NCI-H2196 treated with DMSO at 0.1 percent for 48 hours (cell line): ENCODE data around the gene ESR2.
"Not testable (repeated sequence)": the region's sequence is repeated elsewhere in the genome, so short reads cannot be mapped to it uniquely, and the experiment has no call there.

Experiments
- DNase-seq: peaks from one replicate; lab custom pipeline; 2025; ENCODE audit not compliant: unreplicated experiment; lab: John Stamatoyannopoulos, UW

Gene ESR2

GRCh38 chr14:64198486-64198885, 95.7 kb downstream of the ESR2 start:
- no peak for DNase-seq

DNA sequence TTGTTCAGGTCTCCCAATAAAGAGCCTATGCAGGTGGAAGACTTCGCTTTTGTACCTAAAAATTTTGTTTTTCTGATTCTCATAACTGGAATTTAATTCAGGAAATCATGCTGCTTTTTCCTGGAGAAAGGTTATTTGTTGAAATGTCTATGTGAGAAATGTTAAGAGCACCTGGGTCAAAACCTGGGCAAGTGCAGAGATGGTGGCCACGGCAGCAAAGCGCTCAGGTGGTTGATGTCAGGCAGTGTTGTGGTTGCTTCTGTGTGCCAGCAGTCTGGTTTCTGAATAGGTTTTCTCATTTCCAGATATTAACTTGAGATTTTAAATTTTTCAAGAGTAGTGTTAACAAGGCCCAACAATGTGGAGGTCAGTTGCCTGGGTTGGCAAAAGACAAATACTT, 96.2 kb downstream of the ESR2 start:
- no peak for DNase-seq

DNA sequence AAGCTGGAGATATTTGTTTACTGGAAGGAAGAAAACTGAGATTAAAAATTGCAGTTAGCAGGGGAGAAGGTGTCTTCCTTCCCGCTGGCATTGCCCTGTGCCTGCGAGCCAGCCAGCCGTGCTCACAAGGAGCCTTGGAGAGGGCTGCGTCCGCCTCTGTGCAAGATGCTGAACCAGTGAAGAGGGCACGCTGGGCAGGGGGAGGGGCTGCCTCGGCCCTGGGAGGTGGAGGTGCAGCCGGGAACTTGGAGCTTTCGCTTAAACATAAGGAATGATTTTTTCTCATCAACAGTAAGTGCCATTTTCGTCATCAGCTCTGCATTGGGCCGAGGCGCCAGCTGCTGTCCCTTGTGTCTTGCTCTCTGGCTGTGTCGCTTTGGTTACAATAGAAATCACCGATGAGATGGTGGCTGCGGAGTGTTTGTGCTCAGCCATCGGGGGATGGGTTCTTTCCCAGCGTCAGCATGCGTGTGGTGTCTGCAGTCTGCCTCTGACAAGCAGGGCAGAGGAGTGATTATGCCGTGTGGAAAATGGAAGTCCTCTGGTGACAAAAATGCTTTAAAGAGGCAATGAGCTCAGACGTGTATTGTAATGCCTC, 97.3 kb downstream of the ESR2 start:
- DNase-seq: no peak

- no peak for DNase-seq
Observed at GRCh38 chr14:64196056-64196455, 98.1 kb downstream of the ESR2 start.

- DNase-seq: no peak
Observed at GRCh38 chr14:64195199-64195598, 99.0 kb downstream of the ESR2 start.

DNA sequence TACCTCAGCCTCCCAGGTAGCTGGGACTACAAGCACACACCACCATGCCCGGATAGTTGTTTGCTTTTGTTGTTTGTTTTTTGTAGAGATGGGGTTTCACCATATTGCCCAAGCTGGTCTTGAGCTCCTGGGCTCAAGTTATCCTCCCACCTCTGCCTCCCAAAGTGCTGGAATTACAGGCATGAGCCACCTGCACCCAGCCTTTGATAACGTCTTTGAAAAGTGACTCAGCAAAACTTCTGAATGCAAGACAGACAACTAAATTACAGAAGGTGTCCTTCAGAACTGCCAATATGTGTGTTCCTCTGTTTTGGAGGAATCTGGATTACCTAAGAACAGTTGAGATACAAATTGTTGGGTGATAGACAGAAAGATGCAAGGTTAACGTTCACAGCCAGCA, 99.8 kb downstream of the ESR2 start:
- DNase-seq: no peak

DNA sequence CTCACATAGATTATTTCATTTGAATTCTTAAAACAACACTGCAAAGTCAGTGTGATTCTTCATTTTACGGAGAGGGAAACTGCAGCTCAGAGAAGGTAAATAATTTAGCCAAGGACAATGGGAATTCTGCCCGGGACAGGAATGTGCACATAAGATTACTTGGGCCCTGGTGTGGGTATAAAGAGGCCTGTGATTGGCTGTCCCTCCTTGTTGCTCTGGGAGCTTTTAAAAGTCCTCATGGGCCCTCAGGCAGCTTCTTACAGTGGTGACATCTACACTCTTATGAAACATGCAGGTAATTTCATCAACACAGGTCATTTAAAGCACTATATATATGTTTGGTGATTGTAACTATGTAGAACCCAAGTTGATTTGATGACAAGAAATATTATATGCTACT, 100.3 kb downstream of the ESR2 start:
- DNase-seq: no peak

GRCh38 chr14:64191756-64192155, 102.4 kb downstream of the ESR2 start:
- DNase-seq: no peak

GRCh38 chr14:64190974-64191502, 103.1 kb downstream of the ESR2 start:
- no peak for DNase-seq

DNA sequence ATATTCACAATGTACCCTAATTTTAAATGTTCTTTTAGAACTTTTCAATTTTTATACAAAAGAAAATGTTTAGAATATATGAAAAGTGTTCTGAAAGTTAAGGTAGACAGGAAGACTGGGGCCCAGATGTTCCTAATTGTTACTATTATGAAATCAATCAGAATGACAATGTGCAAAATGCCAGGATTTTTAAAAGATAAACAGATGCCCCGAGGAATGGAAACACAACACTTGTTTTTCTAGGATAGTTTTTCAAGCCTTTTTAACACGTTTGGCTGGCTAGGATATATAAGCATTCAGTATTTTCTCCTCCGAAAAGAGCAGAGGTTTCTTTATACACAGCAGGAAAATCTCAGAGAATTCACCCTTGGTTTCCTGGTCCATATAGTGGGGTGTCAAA, 106.8 kb downstream of the ESR2 start:
- DNase-seq: no peak

DNA sequence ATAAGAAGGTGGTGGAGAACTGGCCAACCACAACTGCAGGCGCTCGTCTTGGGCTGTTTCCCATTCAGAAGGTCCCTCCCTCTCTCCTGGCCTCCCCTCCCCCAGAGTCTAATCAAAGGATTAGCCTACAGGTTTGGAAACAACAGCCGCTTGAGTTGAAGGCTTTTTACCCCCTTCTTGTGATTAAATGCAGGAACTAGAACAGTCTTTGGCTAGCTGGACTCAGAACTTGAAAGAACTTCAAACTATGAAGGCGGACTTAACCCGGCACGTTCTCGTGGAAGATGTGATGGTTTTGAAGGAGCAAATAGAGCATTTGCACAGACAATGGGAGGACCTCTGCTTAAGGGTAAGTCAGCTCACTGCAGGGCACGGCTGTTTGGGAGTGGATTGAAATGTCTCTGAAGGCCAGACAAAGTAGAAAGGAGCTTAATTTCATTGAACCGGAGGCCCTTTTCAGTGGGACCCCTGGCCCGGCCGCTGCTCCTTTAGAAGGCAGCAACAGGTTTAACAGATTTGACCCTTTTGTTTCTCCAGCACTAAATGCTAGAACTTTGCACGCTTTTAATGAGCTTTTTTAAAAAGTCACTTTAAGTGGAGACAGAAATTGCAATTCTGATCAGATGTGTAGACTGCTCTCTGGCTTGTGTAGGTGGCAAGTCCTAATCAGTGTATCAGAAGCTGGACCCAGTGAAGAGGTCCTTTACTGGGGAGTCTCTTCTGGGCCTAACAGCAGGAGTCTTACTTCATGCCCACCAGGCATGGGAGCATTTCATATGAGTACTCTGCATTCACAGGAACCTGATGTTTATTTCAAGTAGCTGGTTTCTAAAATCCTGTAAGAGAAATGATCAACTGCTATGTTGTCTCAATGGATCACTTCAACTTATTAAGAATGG, 107.7 kb downstream of the ESR2 start:
- DNase-seq: no peak

DNA sequence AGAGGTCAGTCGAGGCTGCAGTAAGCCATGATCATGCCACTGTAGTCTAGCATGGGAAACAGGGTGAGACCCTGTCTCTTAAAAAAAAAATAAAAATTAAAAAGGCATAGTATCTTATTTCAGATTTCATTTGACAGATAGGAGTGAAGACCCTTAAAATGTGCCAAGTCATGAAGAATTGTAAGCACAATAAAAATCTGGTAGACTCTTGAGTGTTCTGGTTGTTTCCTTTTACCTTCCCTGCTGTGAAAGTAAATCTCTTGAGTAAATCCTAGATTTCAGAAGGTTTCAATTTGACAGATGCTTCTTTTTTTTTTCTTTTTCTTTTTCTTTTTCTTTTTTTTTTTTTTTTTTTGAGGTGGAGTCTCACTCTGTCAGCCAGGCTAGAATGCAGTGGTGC, 109.0 kb downstream of the ESR2 start:
- no peak for DNase-seq

DNA sequence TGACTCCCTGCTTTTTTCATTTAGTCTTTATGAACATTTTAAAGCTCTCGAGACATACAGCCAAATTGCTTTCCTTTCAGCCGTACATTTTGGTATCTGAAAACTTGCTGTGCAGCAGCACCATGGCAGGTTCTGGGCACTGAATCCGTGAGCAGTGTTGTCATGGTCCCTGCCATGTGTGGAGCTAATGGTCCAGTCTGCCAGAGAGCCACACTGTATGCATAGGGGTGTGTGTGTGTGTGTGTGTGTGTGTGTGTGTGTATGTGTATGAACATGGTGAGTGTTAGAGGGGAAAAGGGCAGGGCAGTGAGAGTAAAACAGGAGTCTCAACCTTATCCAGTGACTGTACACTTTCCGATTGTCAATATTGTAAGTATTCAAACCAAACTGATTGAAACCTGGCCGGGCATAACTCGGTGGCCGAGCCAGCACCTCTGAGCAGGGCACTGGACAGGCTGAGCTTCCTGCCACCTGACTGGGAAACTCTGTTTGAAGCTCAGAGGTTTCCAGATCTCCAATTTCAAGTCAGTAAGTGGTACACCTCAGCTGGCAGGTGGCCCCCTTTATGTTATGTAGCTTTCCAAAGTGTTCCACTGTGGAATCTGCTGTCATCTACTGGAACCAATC, 110.0 kb downstream of the ESR2 start:
- no peak for DNase-seq

GRCh38 chr14:64182908-64183307, 111.3 kb downstream of the ESR2 start:
- DNase-seq: not testable (repeated sequence)

- no peak for DNase-seq
Observed at GRCh38 chr14:64178814-64179213, 115.4 kb downstream of the ESR2 start.

DNA sequence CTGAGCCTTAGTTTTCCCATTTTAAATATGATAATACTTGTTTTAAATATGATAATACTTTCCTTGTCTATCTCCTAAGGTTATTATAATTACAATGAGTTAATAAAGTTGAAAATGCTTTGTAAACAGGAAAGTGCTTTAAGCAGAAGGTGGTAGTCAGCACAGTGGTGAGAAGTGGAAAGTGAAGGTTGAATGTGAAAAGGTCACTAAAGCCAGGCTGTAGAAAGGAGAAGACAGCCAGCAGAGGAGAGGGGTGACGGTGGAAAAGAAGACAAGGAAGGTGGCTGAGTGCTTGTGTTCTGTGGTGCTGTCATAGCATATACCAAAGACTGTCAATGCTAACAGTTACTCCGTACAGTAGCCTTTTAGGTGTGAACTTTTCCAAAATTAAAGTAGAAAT, 117.8 kb downstream of the ESR2 start:
- no peak for DNase-seq

DNA sequence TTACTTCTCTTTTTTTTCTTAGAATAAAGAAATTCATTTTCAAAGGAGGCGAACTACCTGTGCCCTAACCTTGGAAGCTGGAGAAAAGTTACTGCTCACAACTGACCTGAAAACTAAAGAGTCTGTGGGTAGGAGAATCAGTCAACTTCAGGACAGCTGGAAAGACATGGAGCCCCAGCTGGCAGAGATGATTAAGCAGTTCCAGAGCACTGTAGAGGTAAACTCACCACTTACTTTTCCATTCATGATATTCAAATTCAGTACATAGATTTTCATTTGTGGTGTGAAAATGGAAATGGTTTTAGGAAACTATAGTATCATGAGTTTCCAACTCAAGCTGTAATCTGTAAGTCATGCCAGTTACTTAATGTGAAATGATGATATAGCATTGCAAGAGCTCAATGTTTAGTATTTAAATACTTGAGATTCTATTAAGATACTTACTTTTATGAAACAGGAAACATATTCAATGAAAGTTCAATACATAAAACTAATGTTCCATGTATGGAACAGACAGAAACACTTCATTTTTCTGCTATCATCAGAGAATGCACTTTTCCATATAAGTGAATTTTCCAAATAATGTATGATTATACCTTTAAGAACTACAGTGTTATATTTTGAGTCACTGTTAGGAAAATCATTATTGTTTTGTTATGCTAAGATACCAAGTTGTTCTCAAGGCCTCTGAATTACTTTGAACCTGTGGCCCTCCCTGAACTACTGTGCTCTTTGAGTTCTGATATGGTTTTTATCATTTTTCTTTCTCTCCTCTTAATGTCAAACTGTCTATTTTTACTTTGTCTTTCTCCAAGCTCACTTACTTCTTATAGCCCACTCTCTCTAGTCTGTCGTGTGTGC, 119.0 kb downstream of the ESR2 start:
- no peak for DNase-seq

- no peak for DNase-seq
Observed at GRCh38 chr14:64170181-64170580, 124.0 kb downstream of the ESR2 start.

GRCh38 chr14:64159588-64159987, 134.6 kb downstream of the ESR2 start:
- DNase-seq: no peak

GRCh38 chr14:64158608-64159007, 135.6 kb downstream of the ESR2 start:
- no peak for DNase-seq

- no peak for DNase-seq
Observed at GRCh38 chr14:64149921-64150320, 144.2 kb downstream of the ESR2 start.
